B cell (primary cell): Measurements from ENCODE around the gene ATP5ME.

Experiments
- CTCF ChIP-seq: fragments of 200-600 bp; IDR thresholded peaks from one replicate; pipeline ENCODE4 v1.8.0; 2022; ENCODE audit warnings: antibody characterized with exemption, mild to moderate bottlenecking
- EZH2 ChIP-seq: IDR thresholded peaks from 2 replicates; pipeline ENCODE4 v1.6.1; 2012; ENCODE audit warnings: borderline replicate concordance, low read depth, mild to moderate bottlenecking, moderate library complexity, low read length; ENCODE audit not compliant: insufficient read depth, poor library complexity, severe bottlenecking

- TF ChIP-seq CTCF (no peak), EZH2 (no peak)
Measured at GRCh38 chr4:671769-672168, 2.3 kb downstream of the ATP5ME start.
